Central memory CD4-positive, alpha-beta T cell (primary cell): ENCODE data around the gene NCK2.

ENCODE experiments used
- DNase-seq: peaks from one replicate; pipeline ENCODE4 v3.0.0; 2022

Gene NCK2

DNA sequence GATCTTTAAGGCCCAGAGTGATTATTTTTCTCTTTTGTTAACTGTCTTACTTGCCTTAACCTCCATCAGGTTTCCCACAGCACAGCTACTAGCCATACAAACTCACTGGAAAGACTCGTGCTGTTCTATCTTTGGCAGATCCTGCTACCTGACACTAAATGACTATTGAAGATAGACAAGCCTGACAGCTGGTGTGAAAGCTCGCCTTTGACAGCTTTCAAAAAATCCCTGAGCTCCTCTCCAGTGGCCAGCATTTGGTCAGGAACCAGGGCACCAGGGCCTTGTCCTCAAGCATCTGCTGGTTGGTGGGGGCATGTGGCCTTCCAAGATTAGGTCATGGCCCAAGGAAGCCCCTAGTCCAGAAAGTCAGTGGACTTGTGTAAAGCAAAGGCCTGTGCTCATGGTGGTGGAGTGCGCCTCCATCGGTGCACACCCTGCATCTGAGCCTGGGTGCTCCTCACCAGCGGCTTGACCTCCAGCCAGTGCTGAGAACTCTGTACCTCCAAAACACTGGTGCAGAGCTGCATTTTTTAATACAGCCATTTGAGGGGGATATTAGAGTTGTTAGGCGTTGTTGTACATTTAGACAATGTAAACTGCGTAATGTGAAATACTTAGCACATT lies 158.5 kb downstream of the NCK2 start:
- no peak for DNase-seq

DNA sequence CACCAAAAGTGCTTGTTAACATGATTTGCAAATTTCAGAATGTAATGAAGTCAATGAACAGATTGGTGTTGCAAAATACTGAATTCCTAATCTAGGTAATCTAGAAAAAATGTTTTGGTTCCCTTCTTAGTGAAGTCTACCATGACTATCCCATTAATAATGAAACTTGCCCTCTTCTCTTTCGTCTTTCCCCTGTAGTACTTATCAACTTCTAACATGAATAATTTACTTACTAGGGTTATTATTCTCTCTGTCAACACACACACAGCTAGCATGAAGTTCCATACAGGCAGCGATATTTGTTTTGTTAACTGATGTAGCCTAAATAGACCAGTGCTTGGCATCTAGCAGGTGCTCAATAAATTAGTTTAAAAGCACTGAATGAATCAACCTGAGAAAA lies 160.2 kb downstream of the NCK2 start:
- DNase-seq = no peak

GRCh38 chr2:105906481-105906880 lies 161.8 kb downstream of the NCK2 start:
- no peak for DNase-seq

GRCh38 chr2:105907184-105907583 lies 162.5 kb downstream of the NCK2 start:
- DNase-seq = no peak

DNA sequence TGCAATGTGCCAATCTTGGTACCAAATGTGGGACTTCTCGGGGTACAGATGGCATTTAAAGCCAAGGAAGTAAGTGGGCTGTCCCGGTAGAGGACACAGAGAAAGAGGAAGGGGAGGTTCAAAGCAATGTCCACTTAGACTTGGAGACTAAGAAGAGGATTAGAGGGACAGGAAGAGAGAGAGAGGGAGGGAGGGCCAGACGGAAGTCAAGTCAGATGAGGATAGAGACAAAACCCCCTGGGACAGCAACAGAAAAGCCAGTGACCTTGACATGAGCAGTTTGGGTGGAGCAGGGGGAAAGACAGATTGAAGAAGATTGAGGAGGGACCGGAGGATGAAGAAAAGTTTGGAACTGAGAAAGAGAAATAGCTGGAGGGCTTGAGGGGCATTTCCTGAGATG lies 164.5 kb downstream of the NCK2 start:
- no peak for DNase-seq

GRCh38 chr2:105910497-105911238 lies 166.0 kb downstream of the NCK2 start:
- DNase-seq = no peak

DNA sequence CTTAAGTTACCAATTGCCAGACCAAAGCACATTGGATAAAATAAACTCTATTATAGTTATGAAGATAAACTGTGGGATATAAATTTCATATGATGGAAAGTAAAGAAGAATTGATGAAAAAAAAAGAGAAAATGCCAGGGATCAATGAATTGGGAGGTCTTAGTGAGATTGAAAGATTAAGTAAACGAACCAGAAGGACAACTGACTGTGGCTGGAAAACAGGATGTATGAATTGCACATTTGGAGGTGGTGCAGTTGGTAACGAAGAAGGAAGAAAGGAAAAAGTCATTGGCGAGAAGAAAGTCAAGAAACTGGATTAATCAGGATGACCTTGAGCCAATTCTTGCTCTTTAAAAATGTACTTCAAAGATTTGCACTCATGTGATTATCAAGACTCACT lies 166.7 kb downstream of the NCK2 start:
- no peak for DNase-seq

GRCh38 chr2:105912081-105912480 lies 167.4 kb downstream of the NCK2 start:
- DNase-seq = no peak

- no peak for DNase-seq
Observed at GRCh38 chr2:105915005-105915558, 170.4 kb downstream of the NCK2 start.

DNA sequence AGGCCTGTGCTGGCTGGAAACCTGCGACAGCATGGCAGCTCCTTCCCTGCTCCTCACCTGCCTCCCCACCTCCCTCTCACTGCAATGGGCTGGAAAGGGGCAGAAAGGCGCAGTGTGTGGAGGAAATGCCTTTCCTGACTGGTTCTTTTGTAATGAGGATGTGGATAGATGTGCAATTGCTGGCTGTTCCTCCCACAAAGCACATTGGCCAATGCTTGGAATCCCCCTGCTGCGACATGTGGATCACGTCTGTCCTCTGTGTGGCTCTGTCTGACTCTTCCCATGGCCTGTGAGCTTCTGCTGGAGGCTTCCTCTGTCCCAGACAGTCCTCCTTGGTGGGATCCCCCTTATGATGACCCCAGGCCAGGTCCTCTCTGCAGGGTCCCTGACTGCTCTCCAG lies 172.5 kb downstream of the NCK2 start:
- DNase-seq = no peak

DNA sequence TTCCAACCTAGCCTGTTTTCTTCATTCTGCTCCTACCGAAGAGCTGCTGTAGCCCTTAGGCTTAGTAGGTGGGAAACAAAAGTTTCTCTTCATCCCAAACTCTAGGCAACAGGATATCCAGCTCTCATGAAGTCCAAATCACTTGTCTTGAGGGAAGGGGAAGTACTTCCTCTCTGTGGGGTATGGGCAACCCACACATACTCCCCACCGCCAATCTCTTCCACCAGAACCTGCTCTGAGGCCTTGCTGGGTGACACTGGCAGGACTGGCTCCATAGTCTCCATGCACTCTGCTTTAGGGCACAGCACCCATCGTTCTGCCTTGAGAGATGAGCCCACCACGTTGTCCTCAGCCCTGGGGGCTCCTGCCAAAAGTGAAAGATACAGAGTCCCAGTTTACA lies 173.0 kb downstream of the NCK2 start:
- DNase-seq = no peak

DNA sequence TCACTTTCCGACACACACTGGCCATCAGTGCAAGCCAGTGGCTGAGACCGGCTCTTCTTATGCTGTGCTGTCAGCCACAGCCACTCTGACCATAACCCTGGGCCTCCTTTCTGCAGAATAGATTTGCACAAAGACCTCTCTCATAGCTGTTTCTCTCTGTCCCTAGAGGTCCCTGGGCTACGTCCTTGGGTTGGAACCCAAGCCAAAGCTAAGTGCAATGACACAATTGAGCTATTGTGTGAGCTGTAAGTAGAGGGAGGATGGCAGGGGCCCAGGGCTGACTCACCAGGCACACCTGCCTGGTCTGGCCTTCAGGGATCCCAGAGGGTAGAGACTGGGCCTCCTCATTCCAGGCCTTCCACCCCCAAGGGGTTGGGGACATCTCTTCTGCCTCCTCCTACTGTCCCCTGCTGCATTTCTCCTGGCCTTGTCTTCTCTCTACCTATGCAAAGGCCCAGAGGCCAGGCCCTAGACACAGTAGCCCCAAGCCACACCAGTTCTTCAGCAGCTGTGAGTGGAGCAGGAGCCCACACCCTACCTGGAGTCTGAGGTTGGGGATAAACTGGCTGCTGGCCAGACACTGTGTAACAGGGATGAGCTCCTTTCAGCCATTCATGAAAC lies 174.6 kb downstream of the NCK2 start:
- no peak for DNase-seq

DNA sequence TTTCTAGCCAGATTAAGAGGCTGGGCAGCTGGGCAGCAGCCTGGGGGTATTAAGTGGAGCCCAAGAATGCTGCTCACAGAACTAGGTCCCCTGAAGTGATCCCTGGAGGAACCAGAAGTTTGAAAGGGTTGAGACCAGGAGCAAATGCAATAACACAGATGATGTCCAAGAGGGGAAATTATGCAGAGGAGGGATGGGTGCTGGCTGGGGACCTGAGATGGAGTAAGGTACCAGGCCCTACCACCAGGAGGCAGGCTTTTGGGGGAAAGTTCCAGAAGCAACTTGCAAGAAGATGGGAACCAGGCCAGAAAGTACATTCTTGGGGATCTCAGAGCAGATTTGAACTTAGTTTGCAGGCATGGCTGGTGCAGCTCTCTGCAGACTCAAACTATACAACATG lies 175.1 kb downstream of the NCK2 start:
- peak; percentile 39 for DNase-seq

DNA sequence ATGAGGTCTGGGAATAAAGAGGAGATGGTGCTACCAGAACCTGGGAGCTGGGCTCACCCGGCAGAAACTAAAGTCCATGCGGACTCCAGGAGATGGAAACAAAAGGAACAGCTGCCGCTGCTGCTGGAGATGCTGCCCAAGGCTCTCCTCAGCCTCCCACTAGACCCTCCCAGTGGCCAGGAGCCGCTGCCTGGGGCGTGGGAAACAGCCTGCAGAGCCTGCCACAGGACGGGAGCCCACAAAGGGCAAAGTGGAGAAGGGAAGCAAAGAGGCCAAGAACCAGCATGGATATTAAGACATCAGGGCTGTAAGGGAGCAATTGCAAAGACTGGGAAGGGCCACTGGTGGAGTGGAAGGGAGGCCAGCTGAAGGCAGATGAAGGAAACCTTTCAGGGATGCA lies 179.6 kb downstream of the NCK2 start:
- DNase-seq = no peak

DNA sequence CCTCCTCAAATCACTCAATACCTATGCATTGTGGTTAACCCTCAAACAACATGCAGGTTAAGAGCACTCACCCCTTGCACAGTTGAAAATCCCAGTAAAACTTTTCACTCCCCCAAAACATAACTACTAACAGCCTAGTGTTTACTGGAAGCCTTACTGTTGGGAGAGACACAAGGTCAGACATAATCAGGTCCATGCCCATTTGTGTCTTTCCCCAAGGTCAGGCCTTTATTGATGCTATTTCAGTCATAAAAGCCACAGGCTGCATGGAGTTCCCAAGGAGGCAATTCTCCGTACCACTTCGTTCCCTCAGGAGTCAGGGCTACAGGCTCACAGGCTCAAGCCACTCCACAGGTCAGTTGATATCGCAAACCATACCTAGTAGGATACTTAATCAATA lies 180.2 kb downstream of the NCK2 start:
- DNase-seq = no peak

- DNase-seq = no peak
Observed at GRCh38 chr2:105925390-105925789, 180.7 kb downstream of the NCK2 start.

- peak; percentile 68 for DNase-seq
Observed at GRCh38 chr2:105926960-105927678, 182.4 kb downstream of the NCK2 start.

GRCh38 chr2:105928086-105928485 lies 183.4 kb downstream of the NCK2 start:
- DNase-seq = no peak

DNA sequence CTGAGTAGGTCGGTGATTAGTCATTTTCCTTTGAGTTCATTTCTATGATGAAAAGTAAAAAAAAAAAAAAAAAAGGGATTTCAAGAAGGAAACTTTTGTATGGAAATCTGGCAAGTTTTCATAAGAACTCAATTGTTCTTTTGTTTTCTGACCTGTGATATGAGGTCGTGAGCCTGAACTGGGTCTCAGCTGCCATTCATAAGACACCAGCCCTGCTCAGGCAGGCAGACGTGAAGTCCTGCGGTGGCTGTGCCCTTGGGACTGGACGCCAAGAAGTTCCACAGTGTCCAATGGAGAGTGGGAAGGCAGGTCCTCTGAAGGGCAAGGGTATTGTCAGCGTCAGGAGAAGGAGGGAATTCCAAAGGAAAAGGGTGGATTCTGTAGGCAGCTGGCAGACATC lies 183.9 kb downstream of the NCK2 start:
- no peak for DNase-seq

GRCh38 chr2:105929516-105929915 lies 184.8 kb downstream of the NCK2 start:
- peak; percentile 63 for DNase-seq

DNA sequence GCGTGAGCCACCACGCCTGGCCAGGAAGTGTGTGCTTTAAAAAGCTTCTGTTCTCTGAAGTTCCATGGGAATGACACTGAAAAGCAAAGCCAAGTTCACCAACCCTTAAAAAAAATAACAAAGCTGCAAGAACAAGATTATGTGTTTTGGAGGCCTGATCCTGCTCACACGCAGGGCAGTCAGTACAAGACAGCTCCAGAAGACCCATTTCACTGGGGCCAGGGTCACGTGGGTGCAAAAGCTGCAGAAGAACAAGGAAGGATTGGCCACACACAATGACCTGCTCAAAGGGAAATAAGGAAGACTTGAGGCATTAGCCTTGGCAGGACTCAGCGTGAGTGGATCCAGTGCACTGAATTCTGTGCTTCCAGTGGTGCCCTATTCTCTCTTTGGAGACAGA lies 187.9 kb downstream of the NCK2 start:
- DNase-seq = no peak

GRCh38 chr2:105933906-105934305 lies 189.2 kb downstream of the NCK2 start:
- DNase-seq = no peak

GRCh38 chr2:105934467-105934866 lies 189.8 kb downstream of the NCK2 start:
- peak; percentile 54 for DNase-seq
